ENCODE data around the gene NCOA6. TPM values are rescaled to one million over a fixed set of nuclear protein-coding genes. Genes with fewer than 3 reads are reported as not detected.

The NCOA6 gene
- total RNA-seq, 1 experiment from 2014 or later: 9.8 TPM

GRCh38 chr20:34863421-34863965 is 38.0 kb upstream of the NCOA6 start:
- Histone ChIP-seq H3K79me2 (ENCODE audit: low read length) (no peaks in the 10 kb centered on the region), H3K4me2 (ENCODE audit: low read length) (no peak overlapping the region), H3F3A (ENCODE audit: low read length, unreplicated experiment) (no peaks in the 10 kb centered on the region), H3K4me3 (ENCODE audit: low read length) (no peak overlapping the region), H3K27me3 (ENCODE audit: low read length) (no peaks in the 10 kb centered on the region), H4K20me1 (ENCODE audit: low read length) (no peaks in the 10 kb centered on the region), H3K9ac (ENCODE audit: low read length) (no peak overlapping the region), H2AFZ (ENCODE audit: low read length) (no peak overlapping the region), H3K9me3 (ENCODE audit: low read length) (no peaks in the 10 kb centered on the region), H3K4me1 (ENCODE audit: insufficient read depth, low read length) (no peaks in the 10 kb centered on the region), H3K27ac (ENCODE audit: low read length) (no peak overlapping the region), H3K36me3 (ENCODE audit: low read depth, low read length) (no peaks in the 10 kb centered on the region), H3K9me2 (replicated peaks; ENCODE audit: low read length) (no peaks in the 10 kb centered on the region)
- POLR2A ChIA-PET (ENCODE audit: unreplicated experiment): no interaction called here
- no TSS peak for BruUV-seq (replicated peaks)
- TF ChIP-seq, protein P1, sequence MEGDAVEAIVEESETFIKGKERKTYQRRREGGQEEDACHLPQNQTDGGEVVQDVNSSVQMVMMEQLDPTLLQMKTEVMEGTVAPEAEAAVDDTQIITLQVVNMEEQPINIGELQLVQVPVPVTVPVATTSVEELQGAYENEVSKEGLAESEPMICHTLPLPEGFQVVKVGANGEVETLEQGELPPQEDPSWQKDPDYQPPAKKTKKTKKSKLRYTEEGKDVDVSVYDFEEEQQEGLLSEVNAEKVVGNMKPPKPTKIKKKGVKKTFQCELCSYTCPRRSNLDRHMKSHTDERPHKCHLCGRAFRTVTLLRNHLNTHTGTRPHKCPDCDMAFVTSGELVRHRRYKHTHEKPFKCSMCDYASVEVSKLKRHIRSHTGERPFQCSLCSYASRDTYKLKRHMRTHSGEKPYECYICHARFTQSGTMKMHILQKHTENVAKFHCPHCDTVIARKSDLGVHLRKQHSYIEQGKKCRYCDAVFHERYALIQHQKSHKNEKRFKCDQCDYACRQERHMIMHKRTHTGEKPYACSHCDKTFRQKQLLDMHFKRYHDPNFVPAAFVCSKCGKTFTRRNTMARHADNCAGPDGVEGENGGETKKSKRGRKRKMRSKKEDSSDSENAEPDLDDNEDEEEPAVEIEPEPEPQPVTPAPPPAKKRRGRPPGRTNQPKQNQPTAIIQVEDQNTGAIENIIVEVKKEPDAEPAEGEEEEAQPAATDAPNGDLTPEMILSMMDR (conservative IDR thresholded peaks at IDR 0.05; ENCODE audit: low read depth, low read length): no peak
- DNase-seq: no peak
- ATAC-seq: no peak
- CTCF ChIA-PET: interaction anchor here (1.3 kb wide), 1 partner anchor 9 kb away, joined by 4 read pairs; the partner anchor contains the start of gene GGT7
- intact Hi-C loops (cut with micrococcal nuclease): no loop called here

DNA sequence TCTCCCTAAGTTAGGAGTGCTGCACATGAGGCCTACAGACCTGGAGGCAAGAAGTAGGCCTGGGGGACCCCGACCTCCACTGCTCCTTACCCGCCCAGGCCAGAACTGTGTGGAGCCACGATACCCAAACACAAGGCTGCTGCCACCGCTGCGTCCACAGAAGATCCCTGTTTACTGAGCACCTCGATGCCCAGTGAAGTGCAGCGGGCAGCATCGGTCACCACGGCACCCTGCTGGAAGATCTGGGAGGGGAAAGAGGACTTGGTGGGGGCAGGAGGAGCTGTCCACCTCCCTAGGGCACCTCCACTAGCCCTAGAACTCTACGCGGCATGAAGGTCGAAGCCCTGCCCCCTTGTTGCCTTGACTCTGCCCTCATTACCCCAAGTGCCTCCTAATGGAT is 37.3 kb upstream of the NCOA6 start:
- Histone ChIP-seq H3K4me2 (ENCODE audit: low read length) (no peak overlapping the region), H3K27ac (ENCODE audit: low read length) (no peak overlapping the region), H3K36me3 (ENCODE audit: low read depth, low read length) (no peaks in the 10 kb centered on the region), H3F3A (ENCODE audit: low read length, unreplicated experiment) (no peaks in the 10 kb centered on the region), H3K4me3 (ENCODE audit: low read length) (no peak overlapping the region), H2AFZ (ENCODE audit: low read length) (no peak overlapping the region), H3K79me2 (ENCODE audit: low read length) (no peaks in the 10 kb centered on the region), H3K9ac (ENCODE audit: low read length) (no peak overlapping the region), H3K27me3 (ENCODE audit: low read length) (no peaks in the 10 kb centered on the region), H3K9me2 (replicated peaks; ENCODE audit: low read length) (no peaks in the 10 kb centered on the region), H3K9me3 (ENCODE audit: low read length) (no peaks in the 10 kb centered on the region), H4K20me1 (ENCODE audit: low read length) (no peaks in the 10 kb centered on the region), H3K4me1 (ENCODE audit: insufficient read depth, low read length) (no peaks in the 10 kb centered on the region)
- POLR2A ChIA-PET (ENCODE audit: unreplicated experiment): no interaction called here
- intact Hi-C loops (cut with micrococcal nuclease): no loop called here
- ATAC-seq: no peak
- no peak for DNase-seq
- CTCF ChIA-PET: no interaction called here
- no peak for TF ChIP-seq EZH2phosphoT487 (IDR thresholded peaks at IDR 0.05; ENCODE audit: borderline replicate concordance, low read length)
- TF ChIP-seq, protein P1 (conservative IDR thresholded peaks at IDR 0.05; ENCODE audit: low read depth, low read length): no peak
- TF ChIP-seq EZH2 (IDR thresholded peaks at IDR 0.05; ENCODE audit: low read length, unreplicated experiment): no peak
- no TSS peak for BruUV-seq (replicated peaks)

DNA sequence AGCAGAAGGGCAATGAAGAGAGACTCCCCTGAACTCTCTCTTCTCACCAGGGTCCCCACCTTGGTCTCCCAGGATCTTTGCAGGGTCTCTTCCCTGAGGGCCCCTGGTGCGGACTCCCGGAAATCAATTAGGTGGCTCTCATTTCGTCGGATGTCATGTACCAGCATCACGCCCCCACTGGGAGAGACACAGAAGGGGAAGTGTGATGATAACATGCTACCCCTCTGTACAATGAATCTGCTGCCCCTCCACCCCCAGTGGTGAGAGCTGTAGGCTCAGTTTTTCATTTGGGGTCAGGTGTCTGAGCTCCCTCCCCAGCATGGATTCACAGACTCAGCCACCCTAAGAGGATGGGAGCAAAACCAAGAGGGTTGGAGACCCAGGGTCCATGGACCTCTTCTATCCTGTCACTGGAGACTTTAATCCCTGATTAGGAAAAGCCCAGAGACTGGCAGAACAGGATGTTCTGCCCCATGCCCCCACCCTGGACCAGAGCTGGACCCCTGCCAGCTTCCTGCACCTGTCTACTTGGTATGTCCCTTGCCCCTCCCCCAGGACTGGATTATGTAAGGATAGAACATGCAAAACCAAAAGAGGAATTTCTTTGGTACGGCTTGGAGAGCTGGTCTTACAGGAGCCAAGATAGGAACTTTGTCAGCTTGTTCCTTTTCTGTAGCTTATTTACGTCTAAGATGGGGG is 36.1 kb upstream of the NCOA6 start:
- Histone ChIP-seq H3K4me3 (ENCODE audit: low read length) (no peak overlapping the region), H3K4me2 (ENCODE audit: low read length) (no peak overlapping the region), H3K27me3 (ENCODE audit: low read length) (no peaks in the 10 kb centered on the region), H2AFZ (ENCODE audit: low read length) (no peak overlapping the region), H3F3A (ENCODE audit: low read length, unreplicated experiment) (no peaks in the 10 kb centered on the region), H3K27ac (ENCODE audit: low read length) (no peak overlapping the region), H3K36me3 (ENCODE audit: low read depth, low read length) (no peaks in the 10 kb centered on the region), H3K9me3 (ENCODE audit: low read length) (no peaks in the 10 kb centered on the region), H4K20me1 (ENCODE audit: low read length) (no peaks in the 10 kb centered on the region), H3K9ac (ENCODE audit: low read length) (no peak overlapping the region), H3K9me2 (replicated peaks; ENCODE audit: low read length) (no peaks in the 10 kb centered on the region), H3K4me1 (ENCODE audit: insufficient read depth, low read length) (no peaks in the 10 kb centered on the region), H3K79me2 (ENCODE audit: low read length) (no peaks in the 10 kb centered on the region)
- intact Hi-C loops (cut with micrococcal nuclease): no loop called here
- TF ChIP-seq EZH2phosphoT487 (IDR thresholded peaks at IDR 0.05; ENCODE audit: borderline replicate concordance, low read length) (no peak), EZH2 (IDR thresholded peaks at IDR 0.05; ENCODE audit: low read length, unreplicated experiment) (no peak)
- TF ChIP-seq, protein P1 (conservative IDR thresholded peaks at IDR 0.05; ENCODE audit: low read depth, low read length): no peak
- POLR2A ChIA-PET (ENCODE audit: unreplicated experiment): no interaction called here
- no peak for ATAC-seq
- CTCF ChIA-PET: no interaction called here
- no TSS peak for BruUV-seq (replicated peaks)
- DNase-seq: peak; percentile 57

All from PC-3 (cell line).